Mesenchymal stem cell (in vitro differentiated cells and primary cell): Measurements from ENCODE around the gene TRIM5.

ENCODE experiments used
- DNase-seq: peaks from one replicate; pipeline ENCODE4 v3.0.0-alpha.2; 2013
- H2AFZ ChIP-seq: one replicate; pipeline ENCODE4 v1.6.1; 2013; ENCODE audit warnings: low read depth, mild to moderate bottlenecking, control low read depth, inconsistent platforms, low read length, moderate library complexity
- H2AK5ac ChIP-seq: 2 replicates; pipeline ENCODE4 v1.6.1; 2013; ENCODE audit warnings: low read length, moderate library complexity, mild to moderate bottlenecking, inconsistent platforms; ENCODE audit not compliant: severe bottlenecking
- H2BK120ac ChIP-seq: one replicate; pipeline ENCODE4 v1.6.1; 2013; ENCODE audit warnings: low read depth, mild to moderate bottlenecking, inconsistent platforms, low read length, moderate library complexity
- H2BK12ac ChIP-seq, 2 experiments: one replicate each; pipeline ENCODE4 v1.6.1; 2013; ENCODE audit warnings: inconsistent platforms in 2 of 2, low read length in 2 of 2, mild to moderate bottlenecking in 2 of 2, moderate library complexity in 2 of 2, control low read depth in 1 of 2
- H2BK15ac ChIP-seq: one replicate; pipeline ENCODE4 v1.6.1; 2013; ENCODE audit warnings: mild to moderate bottlenecking, low read depth, inconsistent platforms; ENCODE audit not compliant: poor library complexity, severe bottlenecking
- H2BK5ac ChIP-seq: 2 replicates; pipeline ENCODE4 v1.6.1; 2013; ENCODE audit warnings: low read depth, mild to moderate bottlenecking, low read length, control low read depth, inconsistent platforms; ENCODE audit not compliant: poor library complexity, severe bottlenecking
- H3K14ac ChIP-seq, 2 experiments: one replicate each; pipeline ENCODE4 v1.6.1; 2013; ENCODE audit warnings: inconsistent platforms in 2 of 2, low read length in 2 of 2, control low read depth in 1 of 2, mild to moderate bottlenecking in 1 of 2, moderate library complexity in 1 of 2
- H3K18ac ChIP-seq, 2 experiments: one replicate each; pipeline ENCODE4 v1.6.1; 2013; ENCODE audit warnings: inconsistent platforms in 2 of 2, low read length in 2 of 2, control low read depth in 1 of 2, low read depth in 1 of 2, mild to moderate bottlenecking in 1 of 2
- H3K23ac ChIP-seq, 2 experiments: one replicate each; pipeline ENCODE4 v1.6.1; 2013; ENCODE audit warnings: inconsistent platforms in 2 of 2, low read length in 2 of 2, mild to moderate bottlenecking in 2 of 2, moderate library complexity in 2 of 2, control low read depth in 1 of 2
- H3K27ac ChIP-seq: 2 replicates; pipeline ENCODE4 v1.5.1; 2013; ENCODE audit warnings: mild to moderate bottlenecking, moderate library complexity, low read length, control low read depth, inconsistent platforms; ENCODE audit not compliant: poor library complexity, severe bottlenecking
- H3K27me3 ChIP-seq, 2 experiments: 2 replicates each; pipeline versions ENCODE4 v1.6.1 to v1.7.0; 2013; ENCODE audit warnings: low read length in 2 of 2, mild to moderate bottlenecking in 2 of 2, moderate library complexity in 2 of 2, control low read depth in 1 of 2, inconsistent platforms in 1 of 2; ENCODE audit not compliant: control insufficient read depth in 1 of 2, insufficient read depth in 1 of 2
- H3K36me3 ChIP-seq, 2 experiments: 2 replicates each; pipeline versions ENCODE4 v1.6.1 to v1.7.0; 2013; ENCODE audit warnings: low read length in 2 of 2, control low read depth in 1 of 2, inconsistent platforms in 1 of 2, low read depth in 1 of 2, mild to moderate bottlenecking in 1 of 2; ENCODE audit not compliant: insufficient read depth in 2 of 2, control insufficient read depth in 1 of 2
- H3K4ac ChIP-seq, 2 experiments: one replicate each; pipeline ENCODE4 v1.6.1; 2013; ENCODE audit warnings: inconsistent platforms in 2 of 2, low read length in 2 of 2, mild to moderate bottlenecking in 2 of 2, moderate library complexity in 2 of 2, control low read depth in 1 of 2, low read depth in 1 of 2
- H3K4me1 ChIP-seq: 2 replicates; pipeline ENCODE4 v1.6.1; 2013; ENCODE audit warnings: low read depth, low read length, control low read depth; ENCODE audit not compliant: control insufficient read depth, insufficient read depth
- H3K4me2 ChIP-seq: 2 replicates; pipeline ENCODE4 v1.6.1; 2013; ENCODE audit warnings: low read length, mild to moderate bottlenecking, inconsistent platforms; ENCODE audit not compliant: poor library complexity, severe bottlenecking
- H3K4me3 ChIP-seq, 2 experiments: 2 replicates each; pipeline versions ENCODE4 v1.5.1 to v1.7.0; 2013; ENCODE audit warnings: low read length in 2 of 2, mild to moderate bottlenecking in 2 of 2, control low read depth in 1 of 2, low read depth in 1 of 2; ENCODE audit not compliant: insufficient read depth in 1 of 2
- H3K79me1 ChIP-seq: replicated peaks from 2 replicates; pipeline ENCODE4 v1.6.1; 2013; ENCODE audit warnings: mild to moderate bottlenecking, control low read depth, low read length, inconsistent platforms; ENCODE audit not compliant: poor library complexity, severe bottlenecking
- H3K9ac ChIP-seq: 2 replicates; pipeline ENCODE4 v1.7.0; 2013; ENCODE audit warnings: mild to moderate bottlenecking, low read length, moderate library complexity
- H3K9me3 ChIP-seq: 2 replicates; pipeline ENCODE4 v1.7.0; 2013; ENCODE audit warnings: mild to moderate bottlenecking, low read length; ENCODE audit not compliant: control insufficient read depth
- H4K8ac ChIP-seq: one replicate; pipeline ENCODE4 v1.6.1; 2013; ENCODE audit warnings: inconsistent platforms, mild to moderate bottlenecking, low read length, moderate library complexity
- H4K91ac ChIP-seq: one replicate; pipeline ENCODE4 v1.6.1; 2013; ENCODE audit warnings: mild to moderate bottlenecking, low read length, inconsistent platforms
- WGBS: methylation state at CpG from one replicate; pipeline ENCODE4 v1.1.7; 2013; ENCODE audit warnings: mixed read lengths; 5-methylcytosine and 5-hydroxymethylcytosine counted together

Gene TRIM5

DNA sequence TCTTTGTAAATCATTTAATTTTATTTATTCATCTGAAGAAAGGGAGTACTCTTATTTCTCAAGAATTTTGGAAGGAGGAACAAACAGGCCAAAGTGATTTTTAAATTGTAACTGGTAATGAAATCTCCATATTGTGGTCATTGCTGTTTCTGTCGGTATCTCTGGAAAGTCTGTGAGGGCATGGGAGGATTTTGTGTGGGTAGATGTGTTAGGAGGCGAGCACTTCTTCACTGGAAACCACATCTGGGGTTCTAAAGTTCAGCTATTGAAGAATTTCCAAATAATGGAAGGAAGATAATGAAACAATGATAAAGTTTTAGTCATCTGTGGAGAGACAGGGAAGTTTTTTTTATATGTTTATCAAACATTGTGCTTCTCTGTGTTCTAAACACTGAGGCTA is 53.5 kb downstream of the TRIM5 start:
- no peaks in the 10 kb centered on the region for H3K4me1 ChIP-seq
- no peak overlapping the region for H3K9ac ChIP-seq
- no peak overlapping the region for H4K8ac ChIP-seq
- no peak overlapping the region for H3K23ac ChIP-seq
- no peak overlapping the region for H3K4ac ChIP-seq
- 99% methylated on average over 2 of the region's 2 CpGs for WGBS
- no peak overlapping the region for H4K91ac ChIP-seq
- no peak overlapping the region for H2AK5ac ChIP-seq
- no peak overlapping the region for H3K14ac ChIP-seq
- no peak for DNase-seq
- H2BK15ac ChIP-seq, result no peak overlapping the region
- no peak overlapping the region for H3K18ac ChIP-seq
- no peak overlapping the region for H3K4me3 ChIP-seq
- H3K79me1 ChIP-seq, result no peaks in the 10 kb centered on the region
- H2BK120ac ChIP-seq, result no peak overlapping the region
- H3K36me3 ChIP-seq, result peaks cover 0 to 30% of the 10 kb centered on the region in 2 experiments
- no peak overlapping the region for H2BK12ac ChIP-seq
- H3K4me2 ChIP-seq, result no peak overlapping the region
- no peak overlapping the region for H2AFZ ChIP-seq
- H3K27ac ChIP-seq, result no peak overlapping the region
- no peak overlapping the region for H2BK5ac ChIP-seq
- no peaks in the 10 kb centered on the region for H3K9me3 ChIP-seq
- H3K27me3 ChIP-seq, result no peaks in the 10 kb centered on the region

DNA sequence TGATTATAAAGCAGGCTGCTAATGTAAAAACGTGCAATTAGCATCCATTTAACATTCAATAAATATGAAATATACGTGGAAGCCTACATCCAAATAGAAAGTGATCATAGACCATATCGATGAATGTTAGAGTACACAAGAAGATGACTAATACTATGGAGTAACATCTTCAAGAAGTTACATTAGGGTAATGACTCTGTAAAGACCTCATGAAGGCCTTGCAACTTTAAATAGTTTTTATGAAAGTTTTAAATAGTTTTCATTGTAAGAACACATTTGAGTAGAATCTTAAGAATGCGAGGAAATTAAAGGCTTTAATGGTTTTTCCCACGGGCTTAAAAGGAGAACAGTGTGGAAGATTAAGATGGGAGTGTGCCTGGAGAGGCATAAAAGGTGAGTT is 58.7 kb downstream of the TRIM5 start:
- H3K14ac ChIP-seq, result no peak overlapping the region
- no peak overlapping the region for H2AFZ ChIP-seq
- H3K18ac ChIP-seq, result no peak overlapping the region
- H3K9ac ChIP-seq, result no peak overlapping the region
- H2BK120ac ChIP-seq, result no peak overlapping the region
- peak overlapping the region in 1 of 2 experiments; percentile 96 for H3K4me3 ChIP-seq
- no peaks in the 10 kb centered on the region for H3K27me3 ChIP-seq
- H3K4me2 ChIP-seq, result no peak overlapping the region
- H3K9me3 ChIP-seq, result no peaks in the 10 kb centered on the region
- no peak overlapping the region for H4K91ac ChIP-seq
- peaks cover 5% of the 10 kb centered on the region for H3K4me1 ChIP-seq
- no peak overlapping the region for H3K23ac ChIP-seq
- H2BK12ac ChIP-seq, result no peak overlapping the region
- H3K79me1 ChIP-seq, result no peaks in the 10 kb centered on the region
- peak; percentile 70 for DNase-seq
- WGBS, result 97% methylated on average over 2 of the region's 5 CpGs
- H2BK15ac ChIP-seq, result no peak overlapping the region
- H3K4ac ChIP-seq, result no peak overlapping the region
- H4K8ac ChIP-seq, result no peak overlapping the region
- H3K27ac ChIP-seq, result no peak overlapping the region
- no peak overlapping the region for H2AK5ac ChIP-seq
- H3K36me3 ChIP-seq, result no peaks in the 10 kb centered on the region
- H2BK5ac ChIP-seq, result no peak overlapping the region

DNA sequence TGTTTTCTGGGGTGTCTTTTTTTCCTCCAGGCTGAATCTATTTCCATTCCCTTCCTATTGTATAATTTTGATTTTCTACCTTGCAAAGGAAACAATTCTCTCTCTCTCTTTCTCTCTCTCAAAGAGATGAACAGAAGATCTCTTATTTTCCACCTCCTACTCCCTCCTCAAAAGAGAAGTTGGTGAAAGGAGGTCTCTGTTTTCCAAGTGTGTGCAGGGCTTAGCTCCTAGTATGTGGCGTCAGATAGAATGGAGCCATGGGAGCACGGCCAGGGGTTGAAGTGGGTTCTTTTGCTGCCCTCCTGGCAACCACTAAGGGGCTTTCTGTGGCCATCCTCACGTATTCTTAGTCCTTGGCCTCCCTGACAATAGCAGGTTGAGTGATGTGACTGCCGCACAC is 59.6 kb downstream of the TRIM5 start:
- Histone ChIP-seq H2BK15ac (no peak overlapping the region), H2BK12ac (peak overlapping the region in 1 of 2 experiments; percentile 33), H3K4me1 (peaks cover 5% of the 10 kb centered on the region), H3K79me1 (no peaks in the 10 kb centered on the region), H3K27me3 (no peaks in the 10 kb centered on the region), H3K9me3 (no peaks in the 10 kb centered on the region), H3K18ac (peak overlapping the region; percentile 47 to 50), H3K36me3 (no peaks in the 10 kb centered on the region), H3K4me3 (peak overlapping the region in 1 of 2 experiments; percentile 96), H3K27ac (no peak overlapping the region), H2BK5ac (no peak overlapping the region), H3K23ac (no peak overlapping the region), H3K9ac (peak overlapping the region; percentile 95), H3K4me2 (peak overlapping the region; percentile 62), H3K14ac (peak overlapping the region in 1 of 2 experiments; percentile 55), H4K8ac (peak overlapping the region; percentile 8), H3K4ac (peak overlapping the region; percentile 5 to 62), H4K91ac (no peak overlapping the region), H2AFZ (no peak overlapping the region), H2BK120ac (no peak overlapping the region), H2AK5ac (peak overlapping the region; percentile 13)
- DNase-seq, result no peak
- WGBS, result 68% methylated on average over 4 of the region's 4 CpGs

DNA sequence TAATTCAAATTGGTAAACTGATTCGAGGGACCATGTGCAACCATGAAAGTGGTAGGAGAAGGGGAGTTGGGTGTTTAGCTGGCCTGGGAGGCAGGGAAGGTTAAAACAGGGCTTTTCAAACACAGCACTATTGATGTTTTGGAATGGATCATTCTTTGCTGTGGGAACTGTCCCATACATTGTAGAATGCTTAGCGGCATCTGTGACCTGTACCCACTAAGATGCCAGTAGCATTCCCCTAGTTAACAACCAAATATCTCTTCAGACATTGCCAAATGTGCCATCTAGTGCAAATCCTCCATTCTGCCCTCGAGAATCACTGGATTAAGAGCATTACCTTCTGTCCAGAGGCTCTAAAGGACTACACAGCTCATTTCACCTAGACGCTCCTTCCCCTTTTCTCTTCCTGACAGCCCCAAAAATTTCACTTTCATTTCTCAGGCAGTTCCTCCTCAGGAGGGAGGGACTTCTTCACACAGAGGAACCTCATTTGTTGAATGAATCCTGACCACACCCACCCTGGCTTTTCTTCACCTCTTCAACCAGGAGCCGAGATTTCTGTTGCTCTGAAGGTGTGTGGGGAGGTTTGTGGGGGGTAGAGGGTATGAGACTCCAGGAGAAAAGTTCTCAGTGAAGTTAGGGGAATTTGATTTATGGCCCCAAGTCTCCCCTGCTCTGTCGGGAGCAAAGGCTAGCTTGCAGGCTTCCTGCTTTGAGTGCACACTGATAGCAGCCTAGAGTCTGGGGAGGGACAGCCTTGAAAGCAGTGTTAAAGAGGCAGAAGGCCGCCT is 60.2 kb downstream of the TRIM5 start, which contains the start of gene TRIM34:
TSS of gene TRIM34 (plus strand) at position 513 of the 791 bp plus-strand sequence. CDS start 7,331 bp downstream, outside the sequence.
- H2BK12ac ChIP-seq, result peak within 1 kb of the TSS in 1 of 2 experiments; percentile 33
- H3K4me1 ChIP-seq, result peaks cover 7% of the 10 kb centered on the region
- H3K36me3 ChIP-seq, result no peaks in the 10 kb centered on the region
- H2BK15ac ChIP-seq, result no peak within 1 kb of the TSS
- H3K9me3 ChIP-seq, result no peaks in the 10 kb centered on the region
- H4K91ac ChIP-seq, result peak within 1 kb of the TSS; percentile 30
- peak within 1 kb of the TSS; percentile 62 for H3K4me2 ChIP-seq
- DNase-seq, result peak; percentile 85
- H3K79me1 ChIP-seq, result no peaks in the 10 kb centered on the region
- H2AK5ac ChIP-seq, result peak within 1 kb of the TSS; percentile 13
- peak within 1 kb of the TSS; percentile 35 to 62 for H3K4ac ChIP-seq
- no peak within 1 kb of the TSS for H2BK120ac ChIP-seq
- H3K18ac ChIP-seq, result peak within 1 kb of the TSS; percentile 61 to 84
- H3K14ac ChIP-seq, result peak within 1 kb of the TSS in 1 of 2 experiments; percentile 66
- no peak within 1 kb of the TSS for H3K23ac ChIP-seq
- H3K4me3 ChIP-seq, result peak within 1 kb of the TSS; percentile 32 to 96
- no peaks in the 10 kb centered on the region for H3K27me3 ChIP-seq
- peak within 1 kb of the TSS; percentile 95 for H3K9ac ChIP-seq
- no peak within 1 kb of the TSS for H3K27ac ChIP-seq
- peak within 1 kb of the TSS; percentile 80 for H2AFZ ChIP-seq
- peak within 1 kb of the TSS; percentile 59 for H4K8ac ChIP-seq
- no peak within 1 kb of the TSS for H2BK5ac ChIP-seq
- WGBS, result 43% methylated on average over 6 of the region's 7 CpGs
